Stimulated activated CD8-positive, alpha-beta memory T cell treated with anti-CD3 and anti-CD28 coated beads, Interleukin-12 subunit alpha, Interleukin-12 subunit beta, amount 100 ng/mL, for 4 hours (primary cell): Measurements from ENCODE around the gene SCGB1A1.

Source experiments
- DNase-seq: peaks from one replicate; pipeline ENCODE4 v3.0.0-alpha.2; 2020; ENCODE audit warnings: low read depth

Gene SCGB1A1

DNA sequence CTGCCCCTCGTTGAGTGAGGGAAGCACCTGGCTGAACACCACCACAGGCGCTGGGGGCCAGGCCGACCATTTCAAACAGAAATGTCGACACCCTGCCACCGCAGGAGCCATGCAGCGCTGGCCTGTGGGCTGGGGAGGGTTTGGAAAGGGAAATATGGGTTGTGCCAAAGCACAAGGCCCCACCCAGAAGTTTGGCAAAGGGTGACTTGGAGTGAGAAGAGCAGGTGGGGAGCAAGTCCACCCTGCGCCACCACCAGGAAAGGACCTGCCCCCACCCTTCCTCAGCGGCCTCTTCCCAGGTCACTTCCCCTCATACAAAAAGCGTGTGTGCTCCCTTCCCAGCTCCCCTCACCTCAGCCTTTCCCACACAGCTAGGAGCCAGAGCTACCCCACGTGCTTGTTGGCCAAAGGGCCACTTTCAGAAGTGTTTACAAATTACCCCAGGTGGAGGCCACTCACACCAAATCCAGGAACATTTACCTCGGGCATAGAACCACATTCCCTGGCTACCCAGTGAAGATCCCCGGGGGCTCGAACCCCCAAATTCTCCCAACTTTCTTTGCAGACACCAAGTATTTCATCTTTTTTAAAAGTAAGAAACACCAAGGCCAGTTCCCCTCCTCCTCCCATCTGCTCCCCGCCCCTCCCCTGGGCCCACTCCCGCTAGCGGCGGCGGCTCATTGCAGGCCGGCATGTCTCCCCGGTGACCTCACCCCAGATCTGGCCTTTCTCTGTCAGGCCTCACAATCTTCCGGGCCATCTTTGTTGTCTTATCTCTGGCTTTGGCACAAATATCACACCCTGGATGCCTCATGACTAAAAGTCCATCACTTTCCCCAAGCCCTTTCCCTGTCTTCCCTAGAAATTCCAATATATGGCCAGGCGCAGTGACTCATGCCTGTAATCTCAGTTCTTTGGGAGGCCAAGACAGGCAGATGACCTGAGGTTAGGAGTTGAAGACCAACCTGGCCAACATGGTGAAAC, 20.5 kb upstream of the SCGB1A1 start:
- DNase-seq = no peak

DNA sequence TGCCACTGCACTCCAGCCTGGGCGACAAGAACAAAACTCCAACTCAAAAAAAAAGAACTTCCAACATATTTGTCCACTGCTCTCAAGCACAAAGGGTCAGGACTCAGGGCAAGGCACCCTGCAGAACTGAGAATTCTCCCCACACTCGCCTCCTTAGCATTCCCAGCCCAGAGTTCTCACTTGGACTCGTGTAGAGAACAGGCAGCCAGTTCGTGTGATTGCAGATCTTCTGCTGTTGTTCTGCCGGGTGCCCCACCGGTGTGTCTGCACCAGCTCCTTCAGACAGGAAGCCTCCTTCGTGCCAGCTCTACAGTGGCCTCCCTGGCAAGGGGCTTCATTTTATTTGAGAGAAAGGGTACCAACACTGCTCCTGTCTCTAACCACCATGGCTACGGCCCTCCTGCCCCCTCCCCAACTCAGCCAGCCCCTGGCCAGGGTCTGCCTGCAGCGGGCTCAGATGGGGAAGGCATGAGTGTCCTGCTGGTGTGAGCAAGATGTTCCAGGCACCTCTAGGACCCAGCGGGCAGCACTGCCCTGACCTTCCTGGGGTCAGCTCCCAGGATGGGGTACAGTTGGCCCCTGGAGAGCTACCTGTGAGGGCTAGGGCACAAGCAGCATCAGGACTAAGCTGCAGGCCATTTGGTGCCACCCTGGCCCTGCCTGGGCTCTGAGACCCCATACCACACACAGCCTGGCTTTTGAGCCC, 19.5 kb upstream of the SCGB1A1 start:
- DNase-seq = no peak

DNA sequence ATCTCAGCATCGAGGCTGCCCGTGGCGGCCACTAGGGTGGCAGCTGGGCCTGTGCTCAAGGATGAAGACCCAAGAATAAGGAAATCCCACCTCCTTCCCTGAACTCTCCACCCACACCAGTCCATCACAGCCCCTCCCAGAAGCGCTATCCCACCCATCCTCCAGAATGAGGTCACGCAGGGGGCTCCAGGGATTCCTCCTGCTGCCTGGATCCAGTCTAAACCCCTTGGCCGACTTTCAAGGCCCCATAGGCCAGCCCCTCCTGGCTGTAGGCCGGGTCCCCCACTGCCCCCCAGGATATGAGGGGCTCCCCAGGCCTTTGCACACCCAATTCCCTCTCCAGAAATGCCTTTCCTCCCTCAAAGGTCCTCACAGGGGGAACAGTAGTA, 19.0 kb upstream of the SCGB1A1 start:
- no peak for DNase-seq

DNA sequence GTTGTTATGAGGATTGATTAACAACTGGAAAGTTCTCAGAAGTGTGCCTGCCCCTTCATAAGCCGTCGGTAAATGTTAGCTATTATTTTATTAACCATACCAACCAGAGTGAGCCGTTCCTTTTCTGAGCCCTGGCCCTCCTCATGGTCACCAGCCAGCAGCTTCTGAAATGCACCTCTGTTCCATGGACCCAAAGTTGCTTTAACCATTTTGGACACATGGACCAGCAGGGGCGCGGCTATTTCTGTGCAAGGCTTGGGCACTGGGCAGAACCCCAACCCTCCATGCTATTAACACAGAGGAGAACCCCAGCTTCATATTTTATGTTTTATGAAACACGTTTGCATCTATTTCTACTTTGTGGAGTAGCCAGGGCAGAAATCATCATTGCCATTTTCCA, 18.6 kb upstream of the SCGB1A1 start:
- no peak for DNase-seq

DNA sequence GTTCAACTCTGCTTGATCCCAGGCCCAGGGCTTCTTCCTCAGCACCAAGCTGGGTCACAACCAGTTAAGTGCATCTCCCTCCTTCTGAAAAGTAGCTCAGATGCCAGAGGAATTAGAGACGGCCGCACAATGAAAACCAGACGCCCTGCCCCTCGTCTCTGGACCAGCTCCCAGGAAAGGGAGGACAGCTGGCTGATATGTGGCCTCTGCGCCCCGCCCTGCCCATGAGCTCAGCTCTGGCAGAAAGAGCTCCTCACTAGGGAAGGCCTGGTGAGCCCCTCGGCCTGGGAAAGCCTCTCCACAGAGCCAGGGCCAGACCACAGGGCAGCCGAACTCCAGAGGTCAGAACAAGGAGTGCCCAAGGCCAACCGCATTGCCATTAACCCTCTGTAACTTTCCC, 18.1 kb upstream of the SCGB1A1 start:
- DNase-seq = no peak

DNA sequence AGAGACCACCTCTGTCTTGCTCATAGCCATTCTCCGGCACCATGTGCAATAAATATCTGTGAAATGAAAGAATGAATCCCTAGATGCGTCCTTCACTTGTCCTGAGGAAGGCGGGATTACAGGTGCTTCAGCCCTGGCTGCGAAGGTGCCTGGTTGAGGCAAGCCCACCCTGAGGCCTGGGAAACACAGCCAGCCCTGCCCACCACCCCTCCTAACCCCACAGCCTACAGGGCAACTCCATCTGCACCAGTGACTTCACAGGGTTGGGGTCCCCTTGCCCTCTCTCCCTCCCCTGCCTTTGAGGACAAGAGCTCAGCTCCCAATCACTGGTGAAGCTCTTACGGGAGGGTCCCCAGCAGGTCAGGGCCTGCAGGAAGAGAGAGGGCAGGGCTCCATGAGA, 17.5 kb upstream of the SCGB1A1 start:
- no peak for DNase-seq

DNA sequence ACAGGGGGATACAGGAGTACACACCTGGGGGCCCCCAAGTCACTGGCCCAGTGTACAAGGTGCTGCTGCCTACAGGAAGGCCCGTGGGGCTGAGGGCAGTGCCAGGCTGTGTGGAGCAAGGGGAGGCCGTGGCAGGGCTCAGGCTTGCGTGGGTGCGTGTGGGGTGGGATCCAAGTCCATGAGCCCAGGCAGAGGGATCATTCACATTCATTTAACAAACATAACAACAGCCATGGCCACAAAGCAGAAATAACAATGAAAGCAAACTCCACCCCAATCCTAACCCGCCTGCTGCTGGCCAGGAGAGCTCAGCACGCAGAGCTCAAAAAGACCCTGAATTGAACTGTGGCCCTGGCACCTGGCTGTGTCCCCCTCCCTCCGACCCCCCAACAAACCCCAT, 17.0 kb upstream of the SCGB1A1 start:
- DNase-seq = no peak

DNA sequence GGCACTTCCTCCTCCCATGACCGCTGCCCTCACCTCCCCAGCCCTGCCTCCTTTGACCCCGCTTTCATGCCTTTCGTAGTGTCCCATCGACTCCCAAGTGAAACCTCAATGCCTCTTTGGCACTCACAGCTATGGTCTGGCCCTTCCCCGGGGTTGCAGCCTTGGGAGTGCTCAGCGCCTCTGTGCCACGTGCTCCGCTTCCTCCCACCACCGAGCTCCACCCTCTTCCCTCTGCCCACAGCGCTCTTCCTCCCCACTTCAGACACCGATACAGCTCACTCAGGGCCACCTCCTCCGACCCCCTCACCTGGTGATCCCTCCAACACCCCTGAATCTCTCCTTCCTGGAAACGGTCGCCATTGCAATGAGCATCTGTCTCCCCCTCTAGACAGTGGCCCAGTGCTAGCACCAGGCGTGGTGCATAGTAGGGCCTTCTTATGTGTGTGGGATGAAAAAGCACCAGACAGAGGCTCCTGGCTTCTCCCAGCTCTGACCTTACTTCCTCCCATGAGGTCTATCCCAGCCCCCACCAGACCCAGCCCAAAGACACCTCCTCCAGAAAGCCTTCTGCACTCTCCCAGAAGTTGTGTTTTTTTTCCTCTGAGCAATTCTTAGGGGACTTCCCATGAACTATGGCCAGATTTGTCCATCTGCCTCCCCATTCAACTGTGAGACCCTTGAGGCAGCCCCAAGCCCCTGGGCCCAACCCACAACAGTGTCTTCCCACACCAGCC, 16.4 kb upstream of the SCGB1A1 start:
- DNase-seq = no peak

DNA sequence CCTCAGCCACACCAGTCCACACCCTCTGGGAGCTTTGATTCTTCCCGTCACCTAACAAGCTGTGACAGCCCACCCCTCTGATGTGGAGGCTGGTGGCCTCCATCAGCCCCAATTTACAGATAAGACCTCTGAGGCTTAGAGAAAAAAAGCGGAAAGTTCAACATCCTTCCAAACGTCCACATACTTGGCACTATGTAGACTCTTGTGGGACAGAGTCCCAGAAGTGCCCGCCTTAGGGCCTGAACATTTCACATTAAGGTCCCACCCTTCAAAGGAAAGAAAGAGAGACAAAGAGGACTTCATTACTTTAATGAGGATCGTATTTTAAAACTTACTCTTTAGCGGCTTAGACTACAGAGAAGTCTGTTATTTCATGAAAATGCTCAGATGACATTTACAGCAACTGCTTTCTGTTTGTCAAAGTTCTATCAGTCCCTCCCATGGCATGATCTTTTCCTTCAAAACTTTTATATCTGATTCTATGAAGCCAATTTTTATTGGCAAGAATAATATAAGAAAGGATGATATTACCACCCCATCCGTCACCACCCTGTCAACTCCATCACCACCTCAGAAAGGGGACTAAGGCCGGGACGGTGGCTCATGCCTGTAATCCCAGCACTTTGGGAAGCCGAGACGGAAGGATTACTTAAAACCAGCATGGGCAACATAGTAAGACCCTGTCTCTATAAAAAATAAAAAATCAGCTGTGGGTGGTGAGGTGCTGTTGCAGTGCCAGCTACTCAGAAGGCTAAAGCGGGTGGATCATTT, 15.7 kb upstream of the SCGB1A1 start:
- no peak for DNase-seq

DNA sequence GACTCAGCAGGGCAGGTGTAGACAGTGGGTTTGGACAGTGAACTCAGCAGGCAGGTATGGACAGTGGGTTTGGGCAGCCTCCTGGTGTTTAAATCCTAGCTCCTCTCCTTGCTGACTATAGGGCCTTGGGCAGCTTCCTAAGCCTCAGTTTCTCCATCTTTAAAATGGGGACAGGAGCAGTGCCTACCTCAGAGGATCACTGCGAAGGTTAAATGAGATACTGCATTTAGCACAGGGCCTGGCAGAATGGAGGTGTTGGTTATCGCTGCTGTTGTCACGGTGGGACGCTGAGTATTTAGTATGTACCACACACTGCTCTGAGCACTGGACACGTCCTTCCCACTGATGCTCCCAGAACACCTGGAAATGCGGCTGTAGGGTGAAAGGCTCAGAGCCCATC, 14.4 kb upstream of the SCGB1A1 start:
- no peak for DNase-seq

DNA sequence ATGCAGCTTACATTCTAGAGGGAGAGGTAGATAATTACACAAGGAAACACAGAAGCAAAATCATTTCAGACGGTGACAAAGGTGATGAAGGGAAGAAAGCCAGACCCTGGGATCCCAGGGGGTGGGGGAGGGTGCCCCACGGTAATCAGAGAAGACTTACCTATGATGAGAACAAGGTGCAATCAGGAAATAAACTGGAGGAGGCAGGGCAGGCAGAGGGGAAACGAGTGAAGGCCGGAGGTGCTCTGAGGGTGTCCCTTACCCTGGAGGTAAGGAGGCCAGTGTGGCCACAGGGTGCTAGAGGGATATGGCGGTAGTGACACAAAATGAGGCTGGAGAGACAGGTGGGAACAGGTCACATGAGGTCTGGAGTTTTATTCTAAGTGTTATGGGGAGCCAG, 13.9 kb upstream of the SCGB1A1 start:
- DNase-seq = no peak

DNA sequence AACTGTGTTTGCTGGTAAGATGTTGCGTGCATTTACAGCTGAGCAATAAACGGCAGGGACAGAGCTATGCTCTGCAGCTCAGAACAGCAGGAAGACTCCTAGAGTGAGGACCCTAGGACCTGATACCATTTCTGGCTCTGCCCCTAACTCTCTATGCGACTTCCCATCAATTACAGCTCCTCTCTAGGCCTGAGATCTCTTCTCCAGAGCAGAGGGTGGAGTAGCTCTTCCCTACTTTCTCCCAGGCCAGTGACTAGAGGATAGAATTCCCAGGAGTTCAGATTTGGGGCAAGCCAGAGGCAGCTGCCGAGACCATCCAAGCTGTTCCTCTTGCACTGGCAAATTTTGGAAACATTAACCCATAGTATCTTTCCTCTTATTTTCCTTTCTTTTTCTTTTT, 12.8 kb upstream of the SCGB1A1 start:
- DNase-seq = no peak

DNA sequence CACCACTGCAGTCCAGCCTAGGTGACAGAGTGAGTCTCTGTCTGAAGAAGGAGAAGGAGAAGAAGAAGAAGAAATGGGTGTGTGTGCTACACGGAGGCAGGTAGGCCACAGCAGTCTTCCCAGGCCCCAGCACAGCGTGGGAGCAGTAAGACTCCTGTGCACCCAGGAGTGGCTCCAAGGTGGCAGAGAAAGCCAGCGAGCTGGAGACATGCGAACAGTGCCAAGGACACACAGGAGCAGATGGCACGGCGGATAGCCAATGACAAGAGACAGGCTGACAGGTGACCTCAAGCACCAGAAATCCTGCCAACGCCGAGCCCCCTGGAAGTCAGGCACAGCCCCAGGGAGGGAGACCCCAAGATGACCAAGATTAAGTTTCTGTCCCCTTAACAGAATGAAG, 9.0 kb upstream of the SCGB1A1 start:
- no peak for DNase-seq

DNA sequence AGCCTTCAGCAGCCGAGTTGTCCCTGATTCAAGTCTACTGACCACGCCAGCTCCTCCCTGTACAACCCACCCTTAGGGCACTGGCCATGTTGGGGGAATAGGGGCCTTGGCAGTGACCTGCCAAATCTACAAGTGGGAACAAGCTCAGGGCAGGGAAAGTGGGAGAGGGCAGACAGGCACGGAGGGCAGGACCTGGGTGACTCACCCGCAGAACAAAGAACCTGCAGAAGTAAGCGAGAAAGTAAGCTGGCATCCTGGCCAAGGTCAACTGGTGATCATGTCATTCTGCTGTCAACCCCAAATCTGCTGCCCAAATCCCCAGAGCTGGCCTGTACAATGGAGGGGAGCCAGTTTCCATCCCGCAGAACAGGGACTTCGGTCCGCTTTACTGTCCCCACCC, 7.9 kb upstream of the SCGB1A1 start:
- DNase-seq = no peak

DNA sequence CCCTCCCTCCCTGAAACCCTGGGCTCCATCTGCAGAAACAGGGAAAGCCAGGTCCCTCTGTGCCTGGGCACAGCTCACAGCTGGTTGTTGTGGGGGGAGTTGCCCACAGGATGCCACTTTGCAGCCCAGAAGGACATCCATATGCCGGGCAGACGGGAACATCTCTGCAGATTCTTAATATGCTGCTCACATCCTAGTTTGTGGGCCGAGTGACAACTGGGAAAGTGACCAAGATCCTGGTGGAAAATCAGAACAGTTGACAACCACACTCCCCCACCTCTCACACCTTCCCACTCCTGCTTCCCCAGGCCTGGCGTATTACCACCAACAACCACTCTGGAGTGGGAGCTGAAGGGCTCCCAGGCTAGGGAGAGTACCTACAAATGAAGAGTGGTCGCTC, 7.3 kb upstream of the SCGB1A1 start:
- no peak for DNase-seq

DNA sequence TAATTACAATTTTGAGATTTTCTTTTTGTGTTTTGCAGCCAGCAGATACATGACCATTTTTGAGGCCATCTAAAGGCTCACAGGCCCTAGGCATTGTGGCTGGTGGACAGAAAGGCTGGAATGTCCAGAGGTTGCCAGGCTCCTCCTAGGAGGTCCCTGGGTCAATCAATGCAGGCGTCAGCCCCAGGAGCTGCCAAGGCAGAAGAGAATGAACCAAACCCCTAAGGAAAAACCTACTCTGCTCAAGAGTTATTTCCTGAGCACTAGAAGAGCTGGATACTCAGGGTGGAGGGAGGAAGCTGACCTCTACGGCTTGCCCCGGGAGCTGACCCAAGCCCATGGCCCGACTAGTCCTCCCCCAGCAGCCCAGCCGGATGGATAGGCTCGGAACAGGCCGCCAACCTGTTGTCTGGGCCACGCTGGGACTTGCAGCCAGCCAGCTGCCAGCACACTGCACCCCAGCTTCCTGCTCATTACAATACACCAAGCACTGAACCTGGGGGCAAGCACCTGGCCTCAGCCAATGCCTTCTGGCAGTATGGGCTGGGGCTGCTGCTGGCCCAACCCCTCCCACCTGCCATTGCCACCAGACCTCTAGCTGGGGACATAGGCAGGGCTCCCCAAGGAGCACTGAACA, 5.7 kb upstream of the SCGB1A1 start:
- no peak for DNase-seq

DNA sequence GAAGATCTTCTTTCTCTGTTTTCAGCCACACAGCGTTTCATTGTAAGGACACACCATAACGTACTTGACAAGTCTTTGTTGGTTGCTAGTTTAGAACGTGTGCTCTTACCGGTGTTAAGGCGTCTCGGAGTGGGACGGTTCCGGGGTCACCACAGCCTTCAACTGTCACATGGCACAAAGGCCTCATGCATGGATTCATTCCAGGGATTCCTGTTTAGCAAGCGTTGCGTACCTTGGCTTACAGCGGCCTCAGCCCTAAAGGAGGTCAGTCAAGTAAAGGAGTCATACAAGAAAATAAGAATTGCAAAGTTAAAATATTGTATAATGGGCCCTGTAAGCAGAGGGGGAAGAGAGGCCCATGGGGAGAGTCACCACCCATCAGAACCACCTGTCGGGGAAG, 2.2 kb upstream of the SCGB1A1 start:
- DNase-seq = no peak

DNA sequence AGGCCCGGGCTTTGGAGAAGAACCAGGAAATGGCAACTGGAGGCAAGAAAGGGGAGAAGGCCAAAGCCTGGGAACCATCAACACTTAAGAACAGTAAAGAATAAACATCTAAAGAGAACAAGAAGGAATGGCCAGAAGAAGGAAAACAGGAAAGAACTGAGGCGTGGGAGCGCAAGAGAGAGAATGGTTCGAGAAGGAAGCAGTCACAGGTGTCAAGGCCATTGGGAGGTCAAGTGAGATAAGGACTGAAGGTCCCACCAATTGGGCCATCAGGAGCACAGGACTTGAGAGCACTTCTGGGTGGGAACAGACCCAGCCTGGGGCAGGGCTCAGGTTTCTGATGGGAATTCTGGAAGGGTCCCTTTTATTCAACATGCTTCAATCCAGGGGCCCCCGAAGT, 697 bp upstream of the SCGB1A1 start:
- no peak for DNase-seq

DNA sequence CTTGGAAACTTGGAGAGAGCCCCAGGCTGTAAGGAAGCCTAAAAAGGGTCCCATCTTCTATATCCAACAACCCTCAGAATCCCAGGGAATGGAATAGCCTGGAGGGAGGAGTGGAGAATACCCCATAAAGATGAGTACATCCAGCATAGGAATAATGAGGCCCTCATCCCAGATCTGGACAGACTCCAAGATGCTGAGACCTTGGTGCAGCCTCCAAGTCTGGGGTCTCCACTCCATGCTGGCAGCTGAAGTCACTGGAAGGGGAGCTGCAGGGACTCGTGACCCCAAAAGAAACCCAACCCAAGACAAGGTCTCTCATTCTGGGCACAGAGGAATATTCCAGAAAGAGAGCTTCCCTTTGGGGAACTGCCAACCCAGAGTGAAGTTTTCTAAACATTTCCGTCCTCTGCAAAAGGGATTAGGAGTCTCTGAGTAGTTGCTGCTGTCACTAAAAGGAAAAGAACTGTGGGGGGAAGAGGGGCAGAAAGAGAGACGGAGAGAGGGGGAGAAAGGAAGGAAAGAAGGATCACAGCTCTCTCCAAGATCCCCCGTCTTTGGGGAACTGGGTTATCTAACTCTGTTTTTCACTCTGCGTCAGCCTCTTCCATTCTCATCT, 589 bp downstream of the SCGB1A1 start:
- DNase-seq = no peak

DNA sequence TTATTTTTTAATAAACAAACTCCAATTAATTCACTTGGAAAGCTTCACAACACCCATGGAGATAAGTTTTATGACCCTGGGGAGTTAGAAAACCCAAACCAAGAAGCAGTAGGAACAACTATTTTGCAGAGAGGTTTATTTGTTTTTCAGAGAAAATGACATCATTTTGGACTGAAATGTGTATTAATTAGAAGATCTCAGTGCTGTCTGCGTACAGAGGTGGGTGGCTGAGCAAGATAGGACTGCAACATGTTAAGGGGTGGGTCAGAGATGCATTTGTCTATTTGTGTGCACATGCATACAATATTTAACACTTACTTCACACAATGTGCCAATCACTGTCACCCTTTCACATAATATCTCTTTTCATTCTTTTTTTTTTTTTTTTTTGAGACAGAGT, 1.1 kb downstream of the SCGB1A1 start:
- DNase-seq = no peak

DNA sequence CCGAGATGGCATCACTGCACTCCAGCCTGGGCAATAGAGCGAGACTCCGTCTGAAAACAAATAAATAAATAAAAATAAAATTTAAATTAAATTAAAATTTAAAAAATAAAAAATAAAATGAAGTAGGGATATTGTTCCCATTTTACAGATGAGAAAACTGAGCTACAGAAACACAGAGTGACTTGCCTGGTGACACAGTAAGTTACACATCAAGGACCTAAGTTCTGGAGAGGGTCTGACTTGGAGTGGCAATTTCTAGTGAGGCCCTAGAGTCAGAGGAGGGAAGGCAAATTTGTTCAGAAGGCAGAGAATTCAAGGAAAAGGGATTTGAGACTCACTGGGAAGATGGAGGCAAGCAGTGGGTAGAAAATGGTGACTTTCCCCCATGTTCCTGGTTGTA, 2.0 kb downstream of the SCGB1A1 start:
- DNase-seq = no peak
